GM19351 (cell line): ENCODE results near the gene MEOX1.
"Not testable (repeated sequence)": the region's sequence is repeated elsewhere in the genome, so short reads cannot be mapped to it uniquely, and the experiment has no call there.

Source experiments
- ATAC-seq: cut with Tn5 transposase; IDR thresholded peaks from one replicate; pipeline ENCODE4 v1.9.1; 2021; ENCODE audit warnings: mild to moderate bottlenecking, moderate library complexity; ENCODE audit not compliant: unreplicated experiment

MEOX1 gene

DNA sequence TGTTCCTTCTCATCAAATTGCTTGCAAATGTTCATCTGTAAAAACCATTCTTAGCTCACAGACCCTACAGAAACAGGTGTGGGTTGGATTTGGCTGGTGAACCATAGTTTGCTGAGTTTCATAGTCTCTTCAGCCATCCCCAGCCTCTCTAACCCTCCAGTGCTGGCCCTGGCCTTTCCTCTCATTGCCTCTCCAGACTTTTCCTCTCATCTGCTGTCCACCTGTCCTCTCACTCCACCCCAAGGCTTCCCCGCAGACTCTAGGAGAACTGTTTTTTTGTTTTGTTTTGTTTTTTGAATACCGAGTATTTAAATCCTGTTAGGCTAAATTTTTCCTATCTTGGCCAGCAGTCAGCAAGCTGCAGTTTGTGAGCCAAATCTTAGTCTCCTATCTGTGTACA lies 41.1 kb downstream of the MEOX1 start:
- ATAC-seq = no peak

- ATAC-seq = no peak
Observed at GRCh38 chr17:43620147-43620546, 41.6 kb downstream of the MEOX1 start.

DNA sequence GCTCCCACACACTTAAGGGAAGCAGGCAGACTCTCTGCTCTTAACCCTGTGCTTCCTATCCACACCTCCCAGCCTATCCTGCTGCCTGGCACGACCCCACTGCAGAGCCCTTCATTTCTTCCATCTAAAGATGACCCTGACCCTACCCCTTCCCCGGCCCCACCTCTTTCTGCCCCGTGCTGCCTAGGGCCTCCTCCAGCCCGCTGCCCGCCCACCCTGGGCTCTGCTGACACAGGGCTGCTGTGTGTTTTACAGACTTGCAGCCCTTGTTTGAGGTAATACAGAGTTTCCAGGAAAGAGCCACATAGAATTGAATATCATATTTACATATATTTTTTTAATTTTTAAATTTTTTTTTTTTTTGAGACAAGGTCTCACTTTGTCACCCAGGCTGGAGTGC lies 42.0 kb downstream of the MEOX1 start:
- no peak for ATAC-seq

- ATAC-seq = no peak
Observed at GRCh38 chr17:43618276-43618675, 43.4 kb downstream of the MEOX1 start.

DNA sequence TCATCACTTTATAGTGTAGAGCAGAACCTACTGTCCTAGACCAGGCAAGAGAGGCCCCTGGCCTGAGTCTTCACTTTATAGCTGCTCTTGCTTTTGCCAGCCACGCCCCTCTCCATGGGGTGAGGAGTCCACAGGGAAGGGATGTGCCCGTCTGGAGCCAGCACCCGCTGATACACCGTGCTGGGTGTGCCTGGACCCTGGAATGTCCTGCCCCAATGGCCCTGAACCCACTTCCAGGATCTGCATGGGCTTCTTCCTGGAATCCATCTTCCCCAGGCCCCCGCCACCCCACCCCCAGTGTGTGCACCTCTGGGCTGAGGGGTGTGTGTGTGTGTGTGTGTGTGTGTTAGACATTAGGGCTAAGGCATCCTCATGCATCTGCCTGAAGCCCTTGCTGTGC lies 44.9 kb downstream of the MEOX1 start:
- no peak for ATAC-seq

DNA sequence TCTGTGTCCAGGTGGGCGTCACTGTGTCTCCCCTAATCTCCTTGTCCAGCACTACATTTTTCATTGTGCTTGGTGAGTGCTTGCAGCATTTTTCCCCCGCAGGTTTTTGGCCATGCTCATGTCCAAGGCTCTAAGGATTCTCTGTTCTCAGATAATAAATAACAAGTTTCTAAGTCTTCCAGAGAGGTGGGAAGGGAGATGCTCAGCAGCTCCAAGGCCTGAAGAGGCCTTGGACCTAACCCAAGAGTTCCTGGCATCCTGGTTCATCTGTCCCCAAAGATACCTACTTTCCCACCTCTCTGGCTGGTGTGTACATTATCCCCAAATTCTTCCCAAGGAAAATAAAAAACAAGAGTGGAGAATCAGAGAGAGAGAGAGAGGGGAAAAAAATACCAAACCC lies 45.3 kb downstream of the MEOX1 start:
- no peak for ATAC-seq

DNA sequence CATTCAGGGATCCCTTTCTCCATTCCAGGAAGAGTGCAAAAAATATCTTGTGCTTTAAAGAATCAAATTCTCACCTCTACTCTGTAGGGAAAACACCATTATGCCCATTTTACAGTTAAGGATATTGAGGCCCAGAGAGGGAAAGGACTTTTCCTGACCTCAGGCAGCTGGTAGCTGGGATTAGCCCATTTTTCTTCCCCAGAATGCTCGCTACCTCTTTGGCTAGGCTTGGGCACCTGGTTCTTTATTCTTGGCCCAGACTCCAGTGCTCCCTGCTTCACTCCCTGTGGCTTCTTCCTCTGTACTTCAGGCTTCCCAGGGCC lies 45.7 kb downstream of the MEOX1 start:
- no peak for ATAC-seq

- no peak for ATAC-seq
Observed at GRCh38 chr17:43615330-43616028, 46.2 kb downstream of the MEOX1 start.

- no peak for ATAC-seq
Observed at GRCh38 chr17:43614561-43614960, 47.2 kb downstream of the MEOX1 start.

DNA sequence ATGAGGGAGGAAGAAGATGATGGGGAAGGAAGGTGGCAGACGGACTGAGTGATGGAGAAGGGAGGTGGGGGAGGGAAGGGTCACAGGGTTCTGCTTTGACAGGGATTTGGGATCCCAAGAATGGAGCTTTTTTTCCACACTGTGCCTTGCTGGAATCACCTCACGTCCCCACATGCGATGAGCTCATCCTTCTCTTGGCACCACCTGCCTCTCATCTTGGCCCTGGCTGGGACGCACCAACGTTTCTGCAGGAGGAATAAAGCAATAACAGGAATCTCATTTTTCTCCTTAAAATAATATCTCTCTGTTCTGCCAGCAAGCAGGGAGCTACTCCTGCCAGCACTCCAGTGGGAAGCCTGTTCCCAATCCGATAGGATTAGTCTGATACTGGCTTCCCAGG lies 47.8 kb downstream of the MEOX1 start:
- no peak for ATAC-seq

DNA sequence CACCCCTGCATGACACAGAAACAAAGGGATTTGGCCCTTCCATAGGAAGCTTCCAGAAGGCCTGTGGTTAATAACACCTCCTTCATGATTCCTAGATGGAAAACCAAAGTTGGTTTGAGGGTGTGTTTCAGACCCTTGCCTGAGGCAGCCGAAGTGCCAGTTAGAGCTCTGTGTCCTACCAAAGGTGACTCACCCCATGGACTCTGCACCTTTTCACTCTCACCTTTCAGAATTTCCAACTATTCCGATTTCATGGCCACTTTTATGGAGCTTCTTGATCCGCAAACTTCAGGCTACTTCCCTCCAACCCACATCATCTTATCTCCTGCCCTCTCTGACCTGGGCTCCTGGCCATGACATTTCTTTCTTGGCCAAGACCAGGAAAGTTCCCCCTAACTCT lies 49.2 kb downstream of the MEOX1 start:
- no peak for ATAC-seq

DNA sequence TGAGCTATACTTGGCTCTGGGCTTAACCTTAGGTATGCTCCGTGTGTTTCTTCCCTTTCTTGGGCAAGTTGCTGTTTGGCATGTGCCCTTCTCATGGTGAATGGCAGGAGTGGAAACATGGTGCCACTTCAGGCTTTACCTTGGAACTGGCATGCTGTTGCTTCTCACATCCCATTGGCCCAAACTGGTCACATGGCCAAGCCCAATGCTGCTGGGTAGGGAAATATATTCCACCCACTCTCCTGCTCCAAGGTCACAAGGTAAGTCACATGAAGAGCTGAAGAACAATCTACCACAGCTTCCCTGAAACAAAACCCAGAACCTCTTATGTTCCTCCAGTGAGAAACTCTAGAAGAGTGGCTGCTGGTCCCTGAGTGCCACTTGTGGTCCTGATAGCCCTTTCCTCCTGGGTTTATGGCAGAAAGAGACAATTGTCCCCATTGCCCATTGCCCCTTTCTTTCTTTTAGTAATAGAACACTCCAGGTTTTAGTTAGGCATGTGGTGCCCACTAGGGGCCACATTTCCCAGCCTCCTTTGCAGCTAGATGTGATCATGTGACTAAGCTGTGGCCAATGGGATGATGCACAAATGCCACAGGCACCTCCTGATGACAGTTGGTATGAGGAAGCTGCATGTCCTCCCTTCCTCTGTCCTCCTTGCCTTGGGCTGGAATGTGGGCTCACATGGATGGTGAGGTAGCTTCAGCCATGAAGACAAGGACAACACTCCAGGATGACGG lies 50.3 kb downstream of the MEOX1 start:
- ATAC-seq = no peak

GRCh38 chr17:43609613-43610385 lies 51.9 kb downstream of the MEOX1 start:
- no peak for ATAC-seq

DNA sequence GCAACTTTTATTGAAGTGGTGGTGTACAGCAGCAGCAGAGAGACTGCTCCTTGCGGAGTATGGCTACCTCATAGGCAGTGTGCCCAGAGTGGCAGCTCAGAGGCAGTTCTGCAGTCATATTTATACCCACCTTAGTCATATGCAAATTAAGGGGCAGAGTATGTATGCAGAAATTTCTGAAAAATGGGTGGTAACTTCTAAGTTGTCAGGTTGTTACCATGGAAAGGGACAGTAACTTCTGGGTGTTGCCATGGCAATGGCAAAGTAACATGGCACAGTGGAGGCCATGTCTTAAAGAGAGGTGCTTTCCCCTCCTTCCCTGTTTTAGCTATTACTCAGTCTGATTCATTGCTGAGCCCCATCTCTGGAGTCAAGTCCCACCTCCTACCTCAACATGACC lies 53.4 kb downstream of the MEOX1 start:
- ATAC-seq = no peak

DNA sequence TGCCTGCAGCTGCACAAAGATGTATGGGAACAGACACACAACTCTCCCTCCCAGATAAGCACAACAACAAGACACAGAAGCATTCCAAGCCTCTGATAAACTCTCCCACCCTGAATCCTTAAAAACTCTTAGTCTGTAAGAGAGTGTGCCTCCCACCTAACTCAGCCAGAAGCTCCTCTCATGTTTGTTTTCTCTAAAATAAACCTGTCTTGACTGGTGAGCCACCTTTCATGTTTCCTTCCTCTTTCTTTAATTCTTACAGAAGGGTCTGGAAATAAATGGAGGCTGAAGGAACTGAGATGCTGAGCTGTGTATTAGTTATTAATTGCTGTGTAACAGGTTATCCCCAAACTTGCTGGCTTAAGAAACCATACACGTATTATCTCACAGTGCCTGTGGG lies 57.2 kb downstream of the MEOX1 start:
- no peak for ATAC-seq

DNA sequence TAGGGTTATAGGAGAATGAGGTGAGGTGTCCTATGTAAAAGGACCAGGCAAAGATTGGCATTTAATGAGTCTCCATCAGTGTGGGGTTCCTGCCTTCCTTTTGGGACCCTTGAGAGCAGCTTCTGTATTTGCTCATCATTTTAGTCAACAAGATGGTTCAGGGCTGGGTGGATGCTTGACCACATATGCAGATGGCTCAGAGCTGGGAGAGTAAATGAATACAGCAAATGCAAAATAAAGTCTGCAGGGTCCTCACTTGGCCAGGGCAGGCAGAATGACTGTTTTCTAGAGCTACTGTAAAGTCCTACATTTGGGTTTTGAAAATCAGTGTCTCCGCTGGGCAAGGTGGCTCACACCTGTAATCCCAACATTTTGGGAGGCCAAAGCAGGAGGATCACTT lies 58.4 kb downstream of the MEOX1 start:
- ATAC-seq = no peak

DNA sequence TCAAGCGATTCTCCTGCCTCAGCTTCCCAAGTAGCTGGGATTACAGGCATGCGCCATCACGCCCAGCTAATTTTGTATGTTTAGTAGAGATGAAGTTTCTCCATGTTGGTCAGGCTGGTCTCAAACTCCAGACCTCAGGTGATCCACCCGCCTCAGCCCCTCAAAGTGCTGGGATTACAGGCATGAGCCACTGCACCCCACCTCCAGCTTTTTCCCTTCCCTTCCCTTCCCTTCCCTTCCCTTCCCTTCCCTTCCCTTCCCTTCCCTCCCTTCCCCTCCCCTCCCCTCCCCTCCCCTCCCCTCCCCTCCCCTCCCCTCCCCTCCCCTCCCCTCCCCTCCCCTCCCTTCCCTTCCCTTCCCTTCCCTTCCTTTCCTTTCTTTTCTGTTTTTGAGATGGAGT lies 59.2 kb downstream of the MEOX1 start:
- not testable (repeated sequence) for ATAC-seq

DNA sequence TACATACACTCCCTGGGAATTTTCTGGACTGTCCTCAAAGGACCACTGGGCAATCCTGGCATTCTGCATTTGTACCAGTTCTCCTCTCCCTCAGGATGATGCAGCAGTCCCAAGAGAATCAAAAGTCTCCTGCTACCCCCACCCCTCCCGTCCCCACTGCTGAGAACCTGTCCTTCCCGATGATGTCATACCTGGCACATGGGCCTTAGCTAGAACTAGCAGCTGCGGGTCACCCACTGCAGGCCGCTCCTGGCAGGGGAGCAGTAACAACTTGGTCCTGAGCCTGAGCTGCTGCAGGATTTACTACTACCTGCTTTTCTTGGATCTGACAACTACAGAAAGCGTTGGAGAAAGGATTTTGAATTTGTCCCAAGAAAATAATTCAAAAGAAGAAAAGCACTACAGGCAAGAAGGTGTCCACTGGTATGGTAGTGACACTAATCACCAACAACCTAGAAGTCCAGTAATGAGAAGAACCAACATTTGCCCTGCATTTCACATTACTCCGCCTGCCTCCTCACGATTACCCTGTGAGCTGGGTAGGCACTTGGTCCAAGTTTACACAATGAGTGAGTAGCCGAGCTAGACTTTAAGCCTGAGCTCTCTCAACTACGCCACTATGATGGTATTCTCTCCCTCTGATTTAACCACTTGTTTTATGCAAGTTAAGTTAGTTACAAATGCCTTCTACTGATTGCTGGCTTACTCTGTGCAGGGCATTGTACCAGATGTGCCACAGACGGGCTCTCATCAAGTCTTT lies 60.3 kb downstream of the MEOX1 start:
- no peak for ATAC-seq

DNA sequence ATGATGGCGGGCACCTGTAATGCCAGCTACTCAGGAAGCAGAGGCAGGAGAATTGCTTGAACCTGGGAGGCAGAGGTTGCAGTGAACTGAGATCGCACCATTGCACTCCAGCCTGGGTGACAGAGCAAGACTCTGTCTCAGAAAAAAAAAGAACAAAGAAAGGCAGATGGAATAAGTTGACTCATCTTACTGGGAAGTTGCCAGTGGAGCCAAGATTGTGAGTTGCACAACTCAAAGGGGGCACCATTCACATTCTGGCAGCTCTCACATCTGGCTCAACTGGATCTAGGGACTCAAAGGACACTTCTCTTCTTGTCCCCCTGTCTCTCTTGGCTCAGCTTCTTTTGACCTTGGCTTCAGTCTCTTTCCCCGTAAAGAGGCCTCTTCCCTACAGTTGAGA lies 61.9 kb downstream of the MEOX1 start:
- ATAC-seq = no peak

GRCh38 chr17:43599046-43599395 lies 62.7 kb downstream of the MEOX1 start:
- no peak for ATAC-seq

DNA sequence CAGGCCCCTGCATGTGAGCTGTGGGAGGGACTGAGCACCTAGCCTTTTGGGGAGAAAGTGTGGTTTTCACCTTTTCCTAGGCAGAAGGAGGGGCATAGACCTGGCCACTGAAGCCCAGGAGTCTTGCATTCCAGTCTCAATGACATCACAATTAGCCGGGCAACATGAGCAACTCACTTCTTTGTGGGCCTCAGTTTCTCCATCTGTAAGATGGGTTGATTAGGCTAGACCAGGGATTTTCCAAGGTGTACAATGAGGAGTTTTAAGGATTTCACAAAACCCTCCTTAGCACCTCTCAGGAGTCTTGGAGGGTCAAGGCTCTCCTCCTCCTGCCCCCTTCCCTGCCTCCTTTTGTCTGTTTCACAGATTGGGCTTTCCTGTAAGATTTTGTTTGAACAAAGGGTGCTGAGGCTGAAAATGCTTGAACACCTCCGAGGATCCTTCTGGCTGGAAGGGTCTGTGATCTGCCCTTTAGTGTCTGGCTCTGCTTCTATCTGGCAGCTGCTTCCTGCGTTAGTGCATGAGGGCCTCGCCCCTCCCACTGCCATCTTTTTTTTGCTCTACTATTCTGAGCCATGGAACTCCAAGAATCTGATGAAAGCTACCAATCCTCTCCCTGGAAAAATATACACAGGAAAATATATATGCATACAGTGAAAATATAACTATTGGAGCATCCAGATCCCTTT lies 63.2 kb downstream of the MEOX1 start:
- no peak for ATAC-seq
